Uterus (tissue), 4 donors: Measurements from ENCODE around the gene GBE1. TPM values are rescaled to one million over a fixed set of nuclear protein-coding genes. Genes with fewer than 3 reads are reported as not detected.
"Not testable (repeated sequence)": the region's sequence is repeated elsewhere in the genome, so short reads cannot be mapped to it uniquely, and the experiment has no call there.

Experiments used
- DNase-seq, 2 donors: peaks; one replicate each; pipeline ENCODE4 v3.0.0-alpha.2; 2019 to 2020
- H3K27ac ChIP-seq, 2 donors: fragments of 200-600 bp; sonication (generic); 1 replicate in 1 of 2; 2 replicates in 1 of 2; pipeline ENCODE4 v1.5.1; 2016 to 2018
- H3K27me3 ChIP-seq, 2 donors: fragments of 200-600 bp; sonication (generic); one replicate each; pipeline ENCODE4 v1.5.1; 2018 to 2019; ENCODE audit warnings: control low read depth in 1 of 2
- H3K36me3 ChIP-seq, 2 donors: fragments of 200-600 bp; sonication (generic); one replicate each; pipeline ENCODE4 v1.5.1; 2019; ENCODE audit warnings: control low read depth in 1 of 2
- H3K4me1 ChIP-seq, 2 donors: fragments of 200-600 bp; sonication (generic); one replicate each; pipeline ENCODE4 v1.5.1; 2018 to 2019; ENCODE audit warnings: control low read depth in 1 of 2
- H3K4me3 ChIP-seq, 2 donors: fragments of 200-600 bp; sonication (generic); 1 replicate in 1 of 2; 2 replicates in 1 of 2; pipeline ENCODE4 v1.5.1; 2018 to 2019; ENCODE audit warnings: mild to moderate bottlenecking in 1 of 2
- H3K9me3 ChIP-seq, 2 donors: fragments of 200-600 bp; sonication (generic); one replicate each; pipeline ENCODE4 v1.5.1; 2019; ENCODE audit warnings: control low read depth in 1 of 2
- POLR2A ChIP-seq, 2 donors: fragments of 450-650 bp; IDR thresholded peaks; one replicate each; pipeline ENCODE4 v1.6.1; 2016; ENCODE audit warnings: antibody characterized with exemption in 2 of 2, mild to moderate bottlenecking in 1 of 2, moderate library complexity in 1 of 2
- intact Hi-C: fragments of 100-400 bp; cut with DNase I; formaldehyde crosslinking; loops from one replicate; pipeline ENCODE4 v1.15.1; 2023; ENCODE audit warnings: low total_unique reads
- total RNA-seq, 4 donors: library from RNA; depleted of rRNA in 3 of 4; stranded (reverse); fragments of >200 nt in 3 of 4; gene quantifications; one replicate each; pipeline versions ENCODE4 v1.1.0 to v1.2.4, GENCODE V29; 2014 to 2023
- TF ChIP-seq, protein P1 (sequence below), 4 experiments: fragments of 200-600 bp in 2 of 4; fragments of 450-650 bp in 2 of 4; sonication (generic) in 2 of 4; IDR thresholded peaks; one replicate each; pipeline ENCODE4 v1.5.1; 2016 to 2019; ENCODE audit warnings: antibody characterized with exemption in 4 of 4, mild to moderate bottlenecking in 2 of 4, moderate library complexity in 1 of 4
- donor health status: DM: yes; HTN: yes; CAD: no.

Gene GBE1
- total RNA-seq, 4 donors from 2014 or later: 9.2 to 33.8 (median 24.9) TPM

GRCh38 chr3:81758275-81758674 is 3.2 kb downstream of the GBE1 start:
- Histone ChIP-seq H3K27me3 (no peaks in the 10 kb centered on the region), H3K9me3 (no peaks in the 10 kb centered on the region), H3K27ac (peak overlapping the region; percentile 98 to 99), H3K36me3 (no peaks in the 10 kb centered on the region), H3K4me3 (no peak overlapping the region), H3K4me1 (peaks cover 0 to 8% of the 10 kb centered on the region in 2 donors)
- intact Hi-C loops: no loop called here
- peak in 1 of 2 donors; percentile 32 for DNase-seq
- no peak for TF ChIP-seq POLR2A (IDR thresholded peaks at IDR 0.05)
- TF ChIP-seq, protein P1, sequence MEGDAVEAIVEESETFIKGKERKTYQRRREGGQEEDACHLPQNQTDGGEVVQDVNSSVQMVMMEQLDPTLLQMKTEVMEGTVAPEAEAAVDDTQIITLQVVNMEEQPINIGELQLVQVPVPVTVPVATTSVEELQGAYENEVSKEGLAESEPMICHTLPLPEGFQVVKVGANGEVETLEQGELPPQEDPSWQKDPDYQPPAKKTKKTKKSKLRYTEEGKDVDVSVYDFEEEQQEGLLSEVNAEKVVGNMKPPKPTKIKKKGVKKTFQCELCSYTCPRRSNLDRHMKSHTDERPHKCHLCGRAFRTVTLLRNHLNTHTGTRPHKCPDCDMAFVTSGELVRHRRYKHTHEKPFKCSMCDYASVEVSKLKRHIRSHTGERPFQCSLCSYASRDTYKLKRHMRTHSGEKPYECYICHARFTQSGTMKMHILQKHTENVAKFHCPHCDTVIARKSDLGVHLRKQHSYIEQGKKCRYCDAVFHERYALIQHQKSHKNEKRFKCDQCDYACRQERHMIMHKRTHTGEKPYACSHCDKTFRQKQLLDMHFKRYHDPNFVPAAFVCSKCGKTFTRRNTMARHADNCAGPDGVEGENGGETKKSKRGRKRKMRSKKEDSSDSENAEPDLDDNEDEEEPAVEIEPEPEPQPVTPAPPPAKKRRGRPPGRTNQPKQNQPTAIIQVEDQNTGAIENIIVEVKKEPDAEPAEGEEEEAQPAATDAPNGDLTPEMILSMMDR (IDR thresholded peaks at IDR 0.05): no peak

DNA sequence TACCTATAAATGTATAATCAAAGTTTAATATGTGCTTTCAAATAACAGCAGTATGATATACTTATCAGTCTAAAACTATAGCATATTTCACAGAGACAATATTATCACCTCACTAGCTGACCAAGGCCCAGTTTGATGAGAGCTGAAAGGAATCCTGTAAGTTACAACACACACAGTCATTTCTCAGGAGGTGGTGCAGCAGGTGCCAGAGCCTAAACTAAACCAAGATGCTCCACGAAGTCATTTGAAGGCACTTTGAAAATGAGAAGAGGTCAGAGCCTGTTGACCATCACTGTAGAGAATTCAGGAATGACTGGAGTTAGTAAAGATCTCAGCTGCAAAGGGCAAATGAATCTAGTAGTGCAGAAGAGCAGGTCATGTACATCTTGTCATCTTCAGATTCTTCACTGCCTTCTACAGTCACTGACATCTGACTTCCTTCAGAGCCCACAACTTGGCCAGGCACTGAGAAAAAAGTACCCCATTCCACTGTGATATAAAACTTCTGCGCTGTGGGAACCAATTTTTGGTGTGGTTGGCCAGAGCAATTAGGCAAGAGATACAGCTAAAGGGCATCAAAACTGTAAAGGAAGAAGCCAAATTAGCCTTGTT is 7.9 kb downstream of the GBE1 start:
- H3K4me1 ChIP-seq: peaks cover 0 to 8% of the 10 kb centered on the region in 2 donors
- intact Hi-C loops: no loop called here
- DNase-seq: no peak
- no peaks in the 10 kb centered on the region for H3K27me3 ChIP-seq
- TF ChIP-seq POLR2A (IDR thresholded peaks at IDR 0.05): no peak
- TF ChIP-seq, protein P1 (IDR thresholded peaks at IDR 0.05): no peak
- H3K27ac ChIP-seq: no peak overlapping the region
- H3K36me3 ChIP-seq: no peaks in the 10 kb centered on the region
- H3K4me3 ChIP-seq: no peak overlapping the region
- no peaks in the 10 kb centered on the region for H3K9me3 ChIP-seq

- Histone ChIP-seq H3K4me3 (no peak overlapping the region), H3K4me1 (peaks cover 0 to 2% of the 10 kb centered on the region in 2 donors), H3K27me3 (no peaks in the 10 kb centered on the region), H3K9me3 (no peaks in the 10 kb centered on the region), H3K36me3 (no peaks in the 10 kb centered on the region), H3K27ac (no peak overlapping the region)
- no peak for TF ChIP-seq POLR2A (IDR thresholded peaks at IDR 0.05)
- TF ChIP-seq, protein P1 (IDR thresholded peaks at IDR 0.05): no peak
- intact Hi-C loops: no loop called here
- no peak for DNase-seq
Observed at GRCh38 chr3:81752604-81753003, 8.8 kb downstream of the GBE1 start.

DNA sequence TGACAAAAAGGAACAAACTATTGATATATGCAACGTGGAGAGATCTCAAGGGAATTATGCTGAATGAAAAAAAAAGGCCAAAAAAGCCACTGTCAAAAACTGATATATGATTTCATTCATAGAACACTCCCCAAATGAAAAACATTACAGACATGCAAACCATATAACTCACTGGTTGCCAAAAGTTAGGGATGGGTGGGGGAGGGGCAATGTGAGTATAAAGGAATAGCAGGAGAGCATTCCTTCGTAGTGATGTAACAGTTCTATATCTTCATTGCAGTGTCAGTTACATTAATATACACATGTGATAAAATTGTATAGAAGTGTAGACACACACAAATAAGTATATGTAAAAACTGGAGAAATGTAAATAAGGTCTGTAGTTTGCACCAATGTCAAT is 12.2 kb downstream of the GBE1 start:
- Histone ChIP-seq H3K27me3 (no peaks in the 10 kb centered on the region), H3K4me1 (peaks cover 0 to 7% of the 10 kb centered on the region in 2 donors), H3K4me3 (no peak overlapping the region), H3K36me3 (no peaks in the 10 kb centered on the region), H3K27ac (peak overlapping the region in 1 of 2 donors; percentile 21), H3K9me3 (no peaks in the 10 kb centered on the region)
- intact Hi-C loops: no loop called here
- TF ChIP-seq, protein P1 (IDR thresholded peaks at IDR 0.05): no peak
- no peak for TF ChIP-seq POLR2A (IDR thresholded peaks at IDR 0.05)
- no peak for DNase-seq

- H3K27me3 ChIP-seq, H3K4me1 ChIP-seq, DNase-seq, intact Hi-C loops, H3K27ac ChIP-seq, H3K4me3 ChIP-seq, H3K36me3 ChIP-seq, H3K9me3 ChIP-seq: not testable (repeated sequence)
Observed at GRCh38 chr3:81747280-81747679, 14.2 kb downstream of the GBE1 start.

DNA sequence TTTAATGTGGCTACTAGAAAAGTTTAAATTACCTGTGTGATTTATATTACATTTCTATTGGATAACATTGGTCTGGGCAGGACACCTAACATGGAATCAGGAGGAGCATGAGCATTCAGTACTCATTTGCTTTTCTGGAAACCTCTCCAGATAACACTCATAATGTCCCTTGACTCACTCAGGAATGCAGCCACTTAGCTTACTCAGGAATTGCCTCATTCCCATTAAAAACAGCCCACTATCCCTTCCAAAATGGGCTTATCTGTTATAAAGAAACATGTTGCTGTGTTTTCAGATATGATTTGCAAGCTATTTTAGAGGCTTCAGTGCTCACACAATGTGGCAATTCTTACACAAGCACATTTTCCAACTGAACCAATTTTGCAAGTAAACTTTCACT is 17.1 kb downstream of the GBE1 start:
- peaks cover 0 to 7% of the 10 kb centered on the region in 2 donors for H3K4me1 ChIP-seq
- H3K9me3 ChIP-seq: no peaks in the 10 kb centered on the region
- no peaks in the 10 kb centered on the region for H3K27me3 ChIP-seq
- no peak for TF ChIP-seq POLR2A (IDR thresholded peaks at IDR 0.05)
- TF ChIP-seq, protein P1 (IDR thresholded peaks at IDR 0.05): no peak
- peak; percentile 18 to 62 for DNase-seq
- H3K4me3 ChIP-seq: no peak overlapping the region
- H3K27ac ChIP-seq: peak overlapping the region; percentile 75 to 95
- intact Hi-C loops: no loop called here
- no peaks in the 10 kb centered on the region for H3K36me3 ChIP-seq
